ENCODE results near the gene RPL31.

Gene RPL31

GRCh38 chr2:100992262-100992661 lies 9.8 kb upstream of the RPL31 start:
- no peak for FAIRE-seq
- DNase-seq (ENCODE audit: extremely low spot score, insufficient read length, low read depth) = no peak

- DNase-seq (ENCODE audit: extremely low spot score, insufficient read length, low read depth) (no peak), FAIRE-seq (no peak)
Observed at GRCh38 chr2:100993294-100993693, 8.8 kb upstream of the RPL31 start.

GRCh38 chr2:100995309-100996075 lies 6.6 kb upstream of the RPL31 start:
- DNase-seq (ENCODE audit: extremely low spot score, insufficient read length, low read depth) = no peak
- FAIRE-seq = no peak

- DNase-seq (ENCODE audit: extremely low spot score, insufficient read length, low read depth) = no peak
- no peak for FAIRE-seq
Observed at GRCh38 chr2:100997509-100998234, 4.4 kb upstream of the RPL31 start.

- FAIRE-seq = no peak
- DNase-seq (ENCODE audit: extremely low spot score, insufficient read length, low read depth) = no peak
Observed at GRCh38 chr2:100998235-100998573, 3.9 kb upstream of the RPL31 start.

GRCh38 chr2:100999995-101000394 lies 2.1 kb upstream of the RPL31 start:
- DNase-seq (ENCODE audit: extremely low spot score, insufficient read length, low read depth) = no peak
- no peak for FAIRE-seq

- DNase-seq (ENCODE audit: extremely low spot score, insufficient read length, low read depth) = no peak
- FAIRE-seq = no peak
Observed at GRCh38 chr2:101002562-101003277, 631 bp downstream of the RPL31 start.

- FAIRE-seq (no peak), DNase-seq (ENCODE audit: extremely low spot score, insufficient read length, low read depth) (no peak)
Observed at GRCh38 chr2:101003278-101003775, 1.2 kb downstream of the RPL31 start.

GRCh38 chr2:101004620-101005325 lies 2.7 kb downstream of the RPL31 start:
- no peak for DNase-seq (ENCODE audit: extremely low spot score, insufficient read length, low read depth)
- no peak for FAIRE-seq

- DNase-seq (ENCODE audit: extremely low spot score, insufficient read length, low read depth) (no peak), FAIRE-seq (no peak)
Observed at GRCh38 chr2:101006065-101006715, 4.1 kb downstream of the RPL31 start.

GRCh38 chr2:101007415-101008345 lies 5.6 kb downstream of the RPL31 start:
- FAIRE-seq (no peak), DNase-seq (ENCODE audit: extremely low spot score, insufficient read length, low read depth) (no peak)

GRCh38 chr2:101011152-101011551 lies 9.1 kb downstream of the RPL31 start:
- FAIRE-seq (no peak), DNase-seq (ENCODE audit: extremely low spot score, insufficient read length, low read depth) (no peak)

- DNase-seq (ENCODE audit: extremely low spot score, insufficient read length, low read depth) = no peak
- peak; percentile 18 for FAIRE-seq
Observed at GRCh38 chr2:101012054-101012705, 10.1 kb downstream of the RPL31 start.

- peak; percentile 50 for FAIRE-seq
- DNase-seq (ENCODE audit: extremely low spot score, insufficient read length, low read depth) = no peak
Observed at GRCh38 chr2:101012706-101013181, 10.7 kb downstream of the RPL31 start.

- FAIRE-seq (no peak), DNase-seq (ENCODE audit: extremely low spot score, insufficient read length, low read depth) (no peak)
Observed at GRCh38 chr2:101014264-101014857, 12.3 kb downstream of the RPL31 start.

- DNase-seq (ENCODE audit: extremely low spot score, insufficient read length, low read depth) = no peak
- FAIRE-seq = no peak
Observed at GRCh38 chr2:101017371-101017770, 15.3 kb downstream of the RPL31 start.

GRCh38 chr2:101018934-101019333 lies 16.8 kb downstream of the RPL31 start:
- DNase-seq (ENCODE audit: extremely low spot score, insufficient read length, low read depth) = no peak
- FAIRE-seq = no peak

- DNase-seq (ENCODE audit: extremely low spot score, insufficient read length, low read depth) = no peak
- FAIRE-seq = no peak
Observed at GRCh38 chr2:101022221-101022620, 20.1 kb downstream of the RPL31 start.
